Measurements from ENCODE around the gene ALPK3.

The ALPK3 gene

GRCh38 chr15:84798436-84798946, 18.7 kb upstream of the ALPK3 start:
- DNase-seq, result no peak

GRCh38 chr15:84799511-84800187, 17.5 kb upstream of the ALPK3 start:
- DNase-seq, result no peak

GRCh38 chr15:84800365-84800806, 16.8 kb upstream of the ALPK3 start:
- no peak for DNase-seq

GRCh38 chr15:84804005-84804900, 12.9 kb upstream of the ALPK3 start:
- DNase-seq, result no peak

GRCh38 chr15:84805221-84805620, 11.9 kb upstream of the ALPK3 start:
- no peak for DNase-seq

- no peak for DNase-seq
Observed at GRCh38 chr15:84807228-84807627, 9.9 kb upstream of the ALPK3 start.

GRCh38 chr15:84810073-84810840, 6.9 kb upstream of the ALPK3 start:
- no peak for DNase-seq

GRCh38 chr15:84811151-84811550, 6.0 kb upstream of the ALPK3 start:
- no peak for DNase-seq

GRCh38 chr15:84811828-84812227, 5.3 kb upstream of the ALPK3 start:
- no peak for DNase-seq

- DNase-seq, result peak; percentile 22
Observed at GRCh38 chr15:84812842-84813241, 4.3 kb upstream of the ALPK3 start.

GRCh38 chr15:84813435-84813834, 3.7 kb upstream of the ALPK3 start:
- no peak for DNase-seq

GRCh38 chr15:84813931-84814330, 3.2 kb upstream of the ALPK3 start:
- DNase-seq, result no peak

- DNase-seq, result no peak
Observed at GRCh38 chr15:84814916-84815315, 2.2 kb upstream of the ALPK3 start.

GRCh38 chr15:84817466-84818081, 418 bp downstream of the ALPK3 start:
- no peak for DNase-seq

GRCh38 chr15:84818261-84819131, 1.3 kb downstream of the ALPK3 start:
- peak; percentile 38 for DNase-seq

- DNase-seq, result no peak
Observed at GRCh38 chr15:84819291-84819768, 2.2 kb downstream of the ALPK3 start.

- no peak for DNase-seq
Observed at GRCh38 chr15:84819791-84820190, 2.6 kb downstream of the ALPK3 start.

- DNase-seq, result no peak
Observed at GRCh38 chr15:84821501-84822021, 4.4 kb downstream of the ALPK3 start.

GRCh38 chr15:84822653-84823281, 5.6 kb downstream of the ALPK3 start:
- DNase-seq, result no peak

- DNase-seq, result no peak
Observed at GRCh38 chr15:84823282-84823878, 6.2 kb downstream of the ALPK3 start.
